Neural cell (in vitro differentiated cells): ENCODE results near the gene TSPAN4. TPM values are rescaled to one million over a fixed set of nuclear protein-coding genes. Genes with fewer than 3 reads are reported as not detected.

Experiments used
- H2AFZ ChIP-seq: fragments of 200-600, 300-800 bp; sonication (generic), shearing (Covaris generic); 2 replicates; pipeline ENCODE4 v1.6.0; 2014; ENCODE audit warnings: low read depth, mild to moderate bottlenecking, antibody characterized with exemption, low read length, moderate library complexity
- H3F3A ChIP-seq: fragments of 200-600 bp; shearing (Covaris generic); 2 replicates; pipeline ENCODE4 v1.6.1; 2016; ENCODE audit warnings: mild to moderate bottlenecking, moderate library complexity, mixed read lengths, antibody characterized with exemption, low read length; ENCODE audit not compliant: insufficient read depth, poor library complexity, severe bottlenecking
- H3K27ac ChIP-seq: fragments of 200-600, 300-800 bp; sonication (generic), shearing (Covaris generic); 2 replicates; pipeline ENCODE4 v1.5.1; 2014; ENCODE audit warnings: mild to moderate bottlenecking, low read length, moderate library complexity
- H3K27me3 ChIP-seq: fragments of 300-800, 200-600 bp; sonication (generic), shearing (Covaris generic); 2 replicates; pipeline ENCODE4 v1.6.0; 2014; ENCODE audit warnings: mild to moderate bottlenecking, low read depth, low read length, moderate library complexity; ENCODE audit not compliant: insufficient read depth
- H3K36me3 ChIP-seq: fragments of 300-800, 200-600 bp; sonication (generic), shearing (Covaris generic); 2 replicates; pipeline ENCODE4 v1.5.1; 2014; ENCODE audit warnings: mild to moderate bottlenecking, antibody characterized with exemption, low read length, moderate library complexity; ENCODE audit not compliant: insufficient read depth
- H3K4me2 ChIP-seq: fragments of 300-800, 200-600 bp; sonication (generic), shearing (Covaris generic); 2 replicates; pipeline ENCODE4 v1.6.0; 2014; ENCODE audit warnings: mild to moderate bottlenecking, low read length
- H3K4me3 ChIP-seq: fragments of 300-800, 200-600 bp; sonication (generic), shearing (Covaris generic); 2 replicates; pipeline ENCODE4 v1.5.1; 2014; ENCODE audit warnings: mild to moderate bottlenecking, low read length, moderate library complexity
- H3K79me2 ChIP-seq: fragments of 200-600 bp; shearing (Covaris generic); replicated peaks from 2 replicates; pipeline ENCODE4 v1.6.0; 2014; ENCODE audit warnings: mild to moderate bottlenecking, low read length, moderate library complexity; ENCODE audit not compliant: insufficient read depth
- H3K9ac ChIP-seq: fragments of 300-800, 200-600 bp; sonication (generic), shearing (Covaris generic); 2 replicates; pipeline ENCODE4 v1.6.1; 2016; ENCODE audit warnings: mild to moderate bottlenecking, low read length, mixed read lengths
- H3K9me2 ChIP-seq: fragments of 200-600 bp; shearing (Covaris generic); 2 replicates; pipeline ENCODE4 v1.6.1; 2016; ENCODE audit warnings: mild to moderate bottlenecking, low read length, mixed read lengths; ENCODE audit not compliant: insufficient read depth
- H3K9me3 ChIP-seq: fragments of 200-600, 300-800 bp; sonication (generic), shearing (Covaris generic); 2 replicates; pipeline ENCODE4 v1.6.1; 2016; ENCODE audit warnings: mild to moderate bottlenecking, mixed run types, low read length, moderate library complexity, mixed read lengths
- H4K20me1 ChIP-seq: fragments of 200-600 bp; shearing (Covaris generic); 2 replicates; pipeline ENCODE4 v1.6.1; 2016; ENCODE audit warnings: mild to moderate bottlenecking, mixed run types; ENCODE audit not compliant: insufficient read depth
- EP300 ChIP-seq: fragments of 450-650 bp; conservative IDR thresholded peaks from 2 replicates; pipeline ENCODE4 v1.6.1; 2014; ENCODE audit warnings: antibody characterized with exemption, mild to moderate bottlenecking, moderate library complexity; ENCODE audit not compliant: poor library complexity, severe bottlenecking
- EZH2 ChIP-seq: fragments of 200-600, 300-800 bp; shearing (Covaris generic), sonication (generic); IDR thresholded peaks from 2 replicates; pipeline ENCODE4 v1.6.1; 2014; ENCODE audit warnings: antibody characterized with exemption, low read length, borderline replicate concordance, mild to moderate bottlenecking; ENCODE audit not compliant: insufficient read depth, poor library complexity, severe bottlenecking
- MXI1 ChIP-seq: fragments of 450-650 bp; conservative IDR thresholded peaks from 2 replicates; pipeline ENCODE4 v1.6.1; 2014; ENCODE audit warnings: antibody characterized with exemption, mild to moderate bottlenecking; ENCODE audit not compliant: poor library complexity, severe bottlenecking
- POLR2AphosphoS5 ChIP-seq: IDR thresholded peaks from 2 replicates; pipeline ENCODE4 v1.6.1; 2012
- RAD21 ChIP-seq: fragments of 450-650 bp; conservative IDR thresholded peaks from 2 replicates; pipeline ENCODE4 v1.6.1; 2014; ENCODE audit warnings: antibody characterized with exemption, mild to moderate bottlenecking, moderate library complexity
- SMC3 ChIP-seq: fragments of 450-650 bp; conservative IDR thresholded peaks from 2 replicates; pipeline ENCODE4 v1.6.1; 2014; ENCODE audit warnings: antibody characterized with exemption, mild to moderate bottlenecking, moderate library complexity; ENCODE audit not compliant: poor library complexity
- TAF1 ChIP-seq: IDR thresholded peaks from 2 replicates; pipeline ENCODE4 v1.6.1; 2012; ENCODE audit warnings: low read depth
- polyA plus RNA-seq: library from polyadenylated mRNA; depleted of rRNA; stranded (reverse); fragments of >200 nt; gene quantifications from 2 replicates; pipeline ENCODE4 v1.2.3, GENCODE V29; 2014
- TF ChIP-seq, protein P1 (sequence below): IDR thresholded peaks from 2 replicates; pipeline ENCODE4 v1.6.1; 2012; ENCODE audit warnings: borderline replicate concordance
- TF ChIP-seq, protein P2 (sequence below): fragments of 450-650 bp; IDR thresholded peaks from 2 replicates; pipeline ENCODE4 v1.5.1; 2014; ENCODE audit warnings: antibody characterized with exemption, mild to moderate bottlenecking, moderate library complexity; ENCODE audit not compliant: poor library complexity, severe bottlenecking

Gene TSPAN4
- polyA plus RNA-seq, 1 donor from 2014 or later = 68.1 TPM

- TF ChIP-seq, protein P1, sequence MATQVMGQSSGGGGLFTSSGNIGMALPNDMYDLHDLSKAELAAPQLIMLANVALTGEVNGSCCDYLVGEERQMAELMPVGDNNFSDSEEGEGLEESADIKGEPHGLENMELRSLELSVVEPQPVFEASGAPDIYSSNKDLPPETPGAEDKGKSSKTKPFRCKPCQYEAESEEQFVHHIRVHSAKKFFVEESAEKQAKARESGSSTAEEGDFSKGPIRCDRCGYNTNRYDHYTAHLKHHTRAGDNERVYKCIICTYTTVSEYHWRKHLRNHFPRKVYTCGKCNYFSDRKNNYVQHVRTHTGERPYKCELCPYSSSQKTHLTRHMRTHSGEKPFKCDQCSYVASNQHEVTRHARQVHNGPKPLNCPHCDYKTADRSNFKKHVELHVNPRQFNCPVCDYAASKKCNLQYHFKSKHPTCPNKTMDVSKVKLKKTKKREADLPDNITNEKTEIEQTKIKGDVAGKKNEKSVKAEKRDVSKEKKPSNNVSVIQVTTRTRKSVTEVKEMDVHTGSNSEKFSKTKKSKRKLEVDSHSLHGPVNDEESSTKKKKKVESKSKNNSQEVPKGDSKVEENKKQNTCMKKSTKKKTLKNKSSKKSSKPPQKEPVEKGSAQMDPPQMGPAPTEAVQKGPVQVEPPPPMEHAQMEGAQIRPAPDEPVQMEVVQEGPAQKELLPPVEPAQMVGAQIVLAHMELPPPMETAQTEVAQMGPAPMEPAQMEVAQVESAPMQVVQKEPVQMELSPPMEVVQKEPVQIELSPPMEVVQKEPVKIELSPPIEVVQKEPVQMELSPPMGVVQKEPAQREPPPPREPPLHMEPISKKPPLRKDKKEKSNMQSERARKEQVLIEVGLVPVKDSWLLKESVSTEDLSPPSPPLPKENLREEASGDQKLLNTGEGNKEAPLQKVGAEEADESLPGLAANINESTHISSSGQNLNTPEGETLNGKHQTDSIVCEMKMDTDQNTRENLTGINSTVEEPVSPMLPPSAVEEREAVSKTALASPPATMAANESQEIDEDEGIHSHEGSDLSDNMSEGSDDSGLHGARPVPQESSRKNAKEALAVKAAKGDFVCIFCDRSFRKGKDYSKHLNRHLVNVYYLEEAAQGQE = no peak
- no peak for TF ChIP-seq EP300
- no peak for TF ChIP-seq POLR2AphosphoS5
- no peak for TF ChIP-seq EZH2
Observed at GRCh38 chr11:803770-804598, 38.7 kb upstream of the TSPAN4 start (continued).

DNA sequence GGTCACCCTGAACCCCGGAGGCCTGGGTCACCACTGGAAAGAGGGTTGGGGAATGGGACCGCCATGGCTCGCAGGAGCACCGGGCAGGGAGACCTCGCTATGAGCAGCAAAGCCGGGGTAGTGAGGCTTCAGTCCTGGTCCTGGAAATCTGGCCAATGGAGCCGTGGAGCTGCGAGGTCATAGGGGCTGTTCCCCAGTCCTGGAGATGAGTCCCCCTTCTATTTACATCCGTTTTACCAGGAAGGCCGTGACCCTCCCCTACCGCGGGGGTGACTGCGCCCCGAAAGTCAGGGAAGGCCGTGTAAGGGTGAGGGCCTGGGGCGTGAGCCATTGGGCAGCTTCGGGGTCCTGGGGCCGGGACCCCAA is 38.1 kb upstream of the TSPAN4 start:
- no peaks in the 10 kb centered on the region for H3K9me2 ChIP-seq
- no peaks in the 10 kb centered on the region for H3K9me3 ChIP-seq
- H2AFZ ChIP-seq = no peak overlapping the region
- TF ChIP-seq RAD21 (no peak), TAF1 (no peak), MXI1 (no peak), EP300 (no peak), POLR2AphosphoS5 (no peak), SMC3 (no peak), EZH2 (no peak)
- TF ChIP-seq, protein P1 = no peak
- TF ChIP-seq, protein P2, sequence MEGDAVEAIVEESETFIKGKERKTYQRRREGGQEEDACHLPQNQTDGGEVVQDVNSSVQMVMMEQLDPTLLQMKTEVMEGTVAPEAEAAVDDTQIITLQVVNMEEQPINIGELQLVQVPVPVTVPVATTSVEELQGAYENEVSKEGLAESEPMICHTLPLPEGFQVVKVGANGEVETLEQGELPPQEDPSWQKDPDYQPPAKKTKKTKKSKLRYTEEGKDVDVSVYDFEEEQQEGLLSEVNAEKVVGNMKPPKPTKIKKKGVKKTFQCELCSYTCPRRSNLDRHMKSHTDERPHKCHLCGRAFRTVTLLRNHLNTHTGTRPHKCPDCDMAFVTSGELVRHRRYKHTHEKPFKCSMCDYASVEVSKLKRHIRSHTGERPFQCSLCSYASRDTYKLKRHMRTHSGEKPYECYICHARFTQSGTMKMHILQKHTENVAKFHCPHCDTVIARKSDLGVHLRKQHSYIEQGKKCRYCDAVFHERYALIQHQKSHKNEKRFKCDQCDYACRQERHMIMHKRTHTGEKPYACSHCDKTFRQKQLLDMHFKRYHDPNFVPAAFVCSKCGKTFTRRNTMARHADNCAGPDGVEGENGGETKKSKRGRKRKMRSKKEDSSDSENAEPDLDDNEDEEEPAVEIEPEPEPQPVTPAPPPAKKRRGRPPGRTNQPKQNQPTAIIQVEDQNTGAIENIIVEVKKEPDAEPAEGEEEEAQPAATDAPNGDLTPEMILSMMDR = no peak
- no peak overlapping the region for H3K27ac ChIP-seq
- H3K79me2 ChIP-seq = peaks cover 5% of the 10 kb centered on the region
- peak overlapping the region; percentile 68 for H3K9ac ChIP-seq
- H4K20me1 ChIP-seq = no peaks in the 10 kb centered on the region
- H3K36me3 ChIP-seq = no peaks in the 10 kb centered on the region
- H3K4me2 ChIP-seq = no peak overlapping the region
- H3K27me3 ChIP-seq = no peaks in the 10 kb centered on the region
- peak overlapping the region; percentile 70 for H3K4me3 ChIP-seq
- H3F3A ChIP-seq = no peaks in the 10 kb centered on the region
